ENCODE results near the gene RNU11. TPM values are rescaled to one million over a fixed set of nuclear protein-coding genes. Genes with fewer than 3 reads are reported as not detected.

RNU11 gene
- total RNA-seq, 1 experiment from 2014 or later = not detected

- intact Hi-C loops (cut with micrococcal nuclease; ENCODE audit: unreplicated experiment) = no loop called here
- H3K27ac ChIP-seq (ENCODE audit: low read depth, low read length, poor library complexity, severe bottlenecking) = no peak overlapping the region
- no peaks in the 10 kb centered on the region for H3K36me3 ChIP-seq (ENCODE audit: insufficient read depth, low read length, poor library complexity, severe bottlenecking)
- POLR2A ChIA-PET (ENCODE audit: low non-redundant PET) = no interaction called here
- TF ChIP-seq CTCF (conservative IDR thresholded peaks at IDR 0.05; ENCODE audit: low read depth, low read length) (no peak), EZH2 (IDR thresholded peaks at IDR 0.05; ENCODE audit: borderline replicate concordance, low read depth, low read length, poor library complexity, severe bottlenecking) (no peak)
- H3K27me3 ChIP-seq (replicated peaks; ENCODE audit: insufficient read depth, low read depth, low read length, poor library complexity) = no peaks in the 10 kb centered on the region
- no TSS peak for BruUV-seq (replicated peaks)
- no peak overlapping the region for H3K4me3 ChIP-seq (ENCODE audit: low read depth, low read length, poor library complexity, severe bottlenecking)
- no peaks in the 10 kb centered on the region for H3K9me3 ChIP-seq (ENCODE audit: low read depth, low read length, poor library complexity, severe bottlenecking)
- H3K4me1 ChIP-seq (ENCODE audit: insufficient read depth, low read length, poor library complexity, severe bottlenecking) = no peaks in the 10 kb centered on the region
- no peak for DNase-seq (ENCODE audit: low spot score)
- CTCF ChIA-PET = no interaction called here
Observed at GRCh38 chr1:28675924-28676257, 27.5 kb downstream of the RNU11 start.

- Histone ChIP-seq H3K27ac (ENCODE audit: low read depth, low read length, poor library complexity, severe bottlenecking) (no peak overlapping the region), H3K4me1 (ENCODE audit: insufficient read depth, low read length, poor library complexity, severe bottlenecking) (no peaks in the 10 kb centered on the region), H3K27me3 (replicated peaks; ENCODE audit: insufficient read depth, low read depth, low read length, poor library complexity) (no peaks in the 10 kb centered on the region), H3K9me3 (ENCODE audit: low read depth, low read length, poor library complexity, severe bottlenecking) (no peaks in the 10 kb centered on the region), H3K4me3 (ENCODE audit: low read depth, low read length, poor library complexity, severe bottlenecking) (no peak overlapping the region), H3K36me3 (ENCODE audit: insufficient read depth, low read length, poor library complexity, severe bottlenecking) (no peaks in the 10 kb centered on the region)
- ChIA-PET CTCF (no interaction called here), POLR2A (ENCODE audit: low non-redundant PET) (no interaction called here)
- DNase-seq (ENCODE audit: low spot score) = no peak
- BruUV-seq (replicated peaks) = no TSS peak
- intact Hi-C loops (cut with micrococcal nuclease; ENCODE audit: unreplicated experiment) = no loop called here
- no peak for TF ChIP-seq CTCF (conservative IDR thresholded peaks at IDR 0.05; ENCODE audit: low read depth, low read length)
Observed at GRCh38 chr1:28680151-28680550, 31.8 kb downstream of the RNU11 start.

- no peak for DNase-seq (ENCODE audit: low spot score)
- no peak overlapping the region for H3K4me3 ChIP-seq (ENCODE audit: low read depth, low read length, poor library complexity, severe bottlenecking)
- ChIA-PET CTCF (no interaction called here), POLR2A (ENCODE audit: low non-redundant PET) (no interaction called here)
- H3K9me3 ChIP-seq (ENCODE audit: low read depth, low read length, poor library complexity, severe bottlenecking) = no peaks in the 10 kb centered on the region
- H3K27ac ChIP-seq (ENCODE audit: low read depth, low read length, poor library complexity, severe bottlenecking) = no peak overlapping the region
- no peak for TF ChIP-seq CTCF (conservative IDR thresholded peaks at IDR 0.05; ENCODE audit: low read depth, low read length)
- TF ChIP-seq EZH2 (IDR thresholded peaks at IDR 0.05; ENCODE audit: borderline replicate concordance, low read depth, low read length, poor library complexity, severe bottlenecking) = no peak
- BruUV-seq (replicated peaks) = no TSS peak
- intact Hi-C loops (cut with micrococcal nuclease; ENCODE audit: unreplicated experiment) = no loop called here
- no peaks in the 10 kb centered on the region for H3K4me1 ChIP-seq (ENCODE audit: insufficient read depth, low read length, poor library complexity, severe bottlenecking)
- H3K27me3 ChIP-seq (replicated peaks; ENCODE audit: insufficient read depth, low read depth, low read length, poor library complexity) = no peaks in the 10 kb centered on the region
- H3K36me3 ChIP-seq (ENCODE audit: insufficient read depth, low read length, poor library complexity, severe bottlenecking) = no peaks in the 10 kb centered on the region
Observed at GRCh38 chr1:28682840-28683239, 34.4 kb downstream of the RNU11 start.

All from A673 (cell line).